GM18502 (cell line): Measurements from ENCODE around the gene CADM2.
A peak's percentile ranks its signal among the peaks of the same experiment; 100 is the strongest.
"Not testable (repeated sequence)": the region's sequence is repeated elsewhere in the genome, so short reads cannot be mapped to it uniquely, and the experiment has no call there.

ENCODE experiments used
- ATAC-seq: cut with Tn5 transposase; IDR thresholded peaks from one replicate; pipeline ENCODE4 v1.9.1; 2021; ENCODE audit warnings: mild to moderate bottlenecking; ENCODE audit not compliant: unreplicated experiment, poor library complexity

CADM2 gene

DNA sequence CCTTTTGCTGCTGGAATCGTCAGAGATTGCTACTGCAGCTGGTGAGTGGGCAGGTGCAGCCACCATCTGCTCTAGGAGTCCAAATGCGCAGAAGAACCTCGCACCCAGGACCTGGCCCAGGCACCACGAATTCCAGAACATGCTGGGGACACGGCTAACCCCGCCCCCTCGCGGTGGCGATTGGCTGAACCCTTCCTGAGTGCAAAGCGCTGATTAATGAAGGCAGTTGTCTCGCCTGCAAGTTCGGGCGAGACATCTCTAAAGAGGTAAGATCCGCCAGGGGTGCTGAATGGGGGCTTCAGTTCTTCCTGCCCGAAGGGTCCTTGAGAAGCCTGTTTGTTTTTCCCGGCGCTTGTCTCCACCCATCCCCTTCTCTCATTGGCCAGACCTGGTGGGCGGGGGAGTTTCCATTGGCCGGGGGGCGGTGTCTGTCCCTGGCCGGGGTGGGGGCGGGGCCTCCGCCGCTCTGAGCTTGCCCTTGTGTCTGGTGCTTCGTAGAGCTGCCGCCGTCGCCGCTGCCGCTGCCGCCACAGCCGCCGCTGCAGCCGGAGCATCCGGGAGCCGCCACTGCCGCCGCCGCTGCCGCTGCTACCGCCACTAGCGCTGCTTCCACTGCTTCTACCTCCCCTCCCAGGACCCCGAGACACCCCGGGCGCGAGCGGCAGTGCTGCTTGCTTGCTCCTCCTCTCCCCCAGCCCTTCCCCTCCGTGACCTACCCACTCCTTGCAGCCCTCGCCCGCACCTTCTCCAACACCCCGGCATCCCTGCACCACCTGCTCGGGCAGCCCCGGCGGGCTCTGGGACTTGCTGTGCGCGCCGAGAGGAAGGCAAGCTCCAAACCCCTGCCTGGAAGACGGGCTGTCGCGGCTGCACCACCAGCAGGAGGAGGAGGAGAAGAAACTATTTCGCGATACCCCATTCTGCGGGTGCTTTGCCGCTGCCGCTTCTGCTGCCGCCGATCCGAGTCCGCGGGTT is at the start of gene CADM2:
Gene CADM2, plus strand, starts transcription at position 495 of the 975 bp plus-strand sequence.
- ATAC-seq, result peak; percentile 98

- ATAC-seq, result not testable (repeated sequence)
Measured at GRCh38 chr3:84918592-84918991, 40.2 kb upstream of the CADM2 start.

DNA sequence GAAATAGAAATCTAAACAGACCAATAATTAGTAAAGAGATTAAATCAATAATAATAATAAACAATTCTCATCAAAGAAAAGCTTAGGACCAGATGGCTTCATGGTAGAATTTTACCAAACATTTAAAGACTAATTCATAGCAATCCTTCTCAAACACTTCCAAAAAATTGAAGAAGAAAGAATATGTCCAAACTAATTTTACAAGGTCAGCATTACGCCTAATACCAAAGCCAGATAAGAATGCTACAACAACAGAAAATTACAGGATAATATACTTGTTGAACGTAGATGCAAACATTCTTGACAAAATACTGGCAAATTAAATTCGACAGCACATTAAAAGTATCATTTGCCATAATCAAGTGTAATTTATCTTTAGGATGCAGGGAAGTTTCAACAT is 36.1 kb upstream of the CADM2 start:
- no peak for ATAC-seq

DNA sequence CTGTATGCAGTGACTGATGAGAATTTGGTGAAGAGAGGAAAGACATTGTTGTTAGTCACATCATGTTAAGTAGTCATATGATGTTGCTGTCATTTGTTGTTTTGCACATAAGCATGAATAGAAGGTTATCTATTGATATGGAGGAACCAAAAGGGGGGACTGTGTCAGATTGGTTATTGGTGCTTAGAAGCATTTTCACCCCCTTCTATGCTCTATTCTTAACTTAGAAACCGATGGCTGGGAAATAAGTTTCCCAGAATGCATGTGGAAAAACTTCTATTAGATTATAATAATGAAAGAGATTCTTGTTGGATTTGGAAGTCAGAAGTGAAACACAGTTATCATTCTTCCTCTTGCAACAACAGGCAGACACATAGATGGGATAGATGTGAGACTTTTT is 33.2 kb upstream of the CADM2 start:
- no peak for ATAC-seq

DNA sequence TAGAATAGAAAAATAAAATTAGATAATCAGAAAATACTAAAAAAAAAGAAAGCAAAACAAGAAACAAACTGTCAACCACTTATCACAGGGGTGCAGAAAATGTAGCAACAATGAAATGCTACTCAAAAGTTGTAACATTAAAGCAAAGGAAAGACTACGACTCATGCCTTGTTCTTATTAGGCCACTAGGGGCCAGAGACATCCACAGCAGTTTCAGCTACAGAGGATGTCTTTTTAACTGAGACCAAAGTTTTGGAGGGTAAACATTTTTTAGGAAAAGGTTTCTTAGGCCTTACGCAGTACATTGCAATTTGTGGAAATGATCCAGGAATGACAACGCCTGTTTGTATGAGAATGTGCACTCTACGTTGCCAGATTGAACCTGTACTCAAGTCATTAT is 15.4 kb upstream of the CADM2 start:
- no peak for ATAC-seq

DNA sequence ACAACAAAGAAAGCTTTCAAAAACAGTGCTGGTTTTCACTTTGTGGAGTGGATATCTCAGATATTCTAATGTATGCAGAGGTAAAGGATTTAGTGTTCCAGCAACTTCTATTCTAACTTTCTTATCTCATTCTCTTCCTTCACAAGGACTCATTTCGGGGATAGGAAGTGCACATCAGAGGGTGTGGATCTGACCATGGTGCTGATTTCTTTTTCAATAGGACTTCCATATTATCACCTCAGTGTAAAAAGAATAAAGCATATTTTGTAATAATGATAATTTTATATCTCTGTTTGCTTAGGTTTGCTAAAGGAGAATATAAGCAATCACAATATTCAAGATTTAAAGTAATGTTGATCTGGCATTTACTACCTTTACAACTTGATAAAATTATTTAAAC is 12.5 kb upstream of the CADM2 start:
- ATAC-seq, result no peak

GRCh38 chr3:84959470-84960271 is 882 bp downstream of the CADM2 start:
- no peak for ATAC-seq

DNA sequence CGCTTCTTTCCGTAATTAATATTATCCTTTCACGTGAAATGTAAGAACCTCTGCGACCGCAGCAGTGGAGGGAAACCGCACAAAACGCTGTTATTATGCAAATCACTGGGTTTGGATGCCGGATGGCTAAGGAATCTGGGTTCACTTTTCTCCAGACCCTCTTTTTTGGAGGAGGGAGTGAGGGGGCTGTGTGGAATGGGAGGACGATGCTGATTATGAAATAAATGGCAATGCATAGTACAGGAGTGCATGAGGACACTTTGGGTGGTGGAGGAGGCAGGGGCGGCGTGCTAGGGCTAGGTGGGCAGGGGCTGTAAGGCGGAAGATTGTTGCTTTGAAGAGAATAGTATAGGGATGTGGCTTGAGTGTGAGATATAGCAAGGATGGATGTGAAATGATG is 1.8 kb downstream of the CADM2 start:
- ATAC-seq, result no peak

DNA sequence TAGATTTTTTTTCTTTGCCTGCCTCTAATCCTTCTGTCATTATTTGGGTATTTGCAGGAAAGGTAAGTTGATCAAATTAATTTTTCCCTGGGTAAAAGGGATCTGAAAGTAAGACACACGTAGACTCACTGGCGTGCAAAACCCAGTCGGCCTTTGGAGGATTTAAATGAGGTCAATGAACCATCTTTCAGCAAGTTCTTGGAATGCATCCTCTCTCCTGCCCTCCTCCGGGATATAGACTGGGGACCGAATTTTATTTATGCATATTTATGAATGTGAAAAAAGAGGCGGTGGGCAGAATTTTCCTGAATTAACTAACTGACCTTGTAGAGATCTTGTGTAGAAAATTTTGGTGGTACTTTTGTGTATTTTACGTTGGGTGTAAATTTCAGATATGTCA is 2.2 kb downstream of the CADM2 start:
- ATAC-seq, result no peak

- ATAC-seq, result no peak
Measured at GRCh38 chr3:84961521-84962255, 2.9 kb downstream of the CADM2 start.

GRCh38 chr3:84962415-84962814 is 3.6 kb downstream of the CADM2 start:
- no peak for ATAC-seq

DNA sequence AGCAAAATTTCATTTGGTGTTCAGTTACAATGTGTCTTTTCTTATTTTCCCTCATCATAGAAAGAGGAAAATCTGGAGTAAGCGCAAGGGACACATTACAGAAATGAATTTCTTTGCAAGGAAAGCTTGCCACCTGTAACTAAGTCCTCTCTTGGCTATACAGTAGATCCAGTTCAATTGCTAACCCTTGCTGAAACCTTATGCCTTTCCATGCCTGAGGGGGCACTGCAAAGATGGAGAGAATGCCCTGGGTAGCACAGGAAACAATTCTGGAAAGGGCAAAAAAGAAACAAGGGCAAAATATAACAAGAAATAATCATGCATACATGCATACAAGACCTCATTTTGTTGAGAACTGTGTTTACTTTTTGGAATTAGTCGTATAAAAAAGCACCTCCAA is 4.3 kb downstream of the CADM2 start:
- no peak for ATAC-seq

DNA sequence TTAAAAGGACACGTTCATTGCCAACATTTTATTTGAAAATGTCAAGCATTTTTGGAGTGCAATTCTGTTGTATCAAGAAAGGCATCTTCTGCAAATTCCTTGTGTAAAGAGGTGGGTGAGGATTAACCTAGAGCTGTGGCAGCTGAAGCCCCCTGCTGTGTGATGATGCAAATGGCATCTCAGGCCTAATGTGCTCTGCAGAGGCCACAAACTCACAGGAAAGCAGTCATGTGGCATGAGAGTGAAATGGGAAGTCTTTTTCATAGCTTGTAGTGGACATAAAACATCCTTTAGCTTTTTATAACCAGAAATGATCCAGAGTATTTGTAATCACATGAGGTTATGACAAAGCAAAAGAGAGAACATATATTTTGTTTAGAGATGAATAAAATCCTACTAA is 6.4 kb downstream of the CADM2 start:
- no peak for ATAC-seq

- ATAC-seq, result no peak
Measured at GRCh38 chr3:84967767-84968581, 9.2 kb downstream of the CADM2 start.

DNA sequence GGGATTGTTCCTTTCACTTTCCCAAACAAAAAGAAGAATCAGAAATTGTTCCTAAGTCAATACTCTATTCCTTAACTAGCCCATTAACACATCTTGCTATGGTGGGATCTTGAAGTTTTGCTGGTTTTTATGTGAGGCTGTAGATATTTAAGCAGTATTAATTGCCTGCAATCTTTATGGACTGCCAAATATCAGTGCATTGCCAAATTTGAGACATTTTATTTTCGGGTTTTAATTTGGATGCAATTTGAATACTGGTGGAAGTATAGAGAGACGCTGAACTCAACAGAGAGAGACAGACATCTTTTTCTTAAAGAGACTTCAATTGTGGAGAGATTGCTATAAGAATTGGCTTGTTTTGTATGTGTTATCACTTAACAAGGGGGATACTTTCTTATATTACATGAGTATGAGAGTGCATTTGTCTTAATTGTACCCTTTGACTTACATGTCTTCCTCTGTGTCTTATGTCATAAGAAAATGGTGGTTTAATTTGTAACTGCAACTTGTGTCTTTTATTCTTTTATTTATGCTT is 10.0 kb downstream of the CADM2 start:
- ATAC-seq, result no peak

DNA sequence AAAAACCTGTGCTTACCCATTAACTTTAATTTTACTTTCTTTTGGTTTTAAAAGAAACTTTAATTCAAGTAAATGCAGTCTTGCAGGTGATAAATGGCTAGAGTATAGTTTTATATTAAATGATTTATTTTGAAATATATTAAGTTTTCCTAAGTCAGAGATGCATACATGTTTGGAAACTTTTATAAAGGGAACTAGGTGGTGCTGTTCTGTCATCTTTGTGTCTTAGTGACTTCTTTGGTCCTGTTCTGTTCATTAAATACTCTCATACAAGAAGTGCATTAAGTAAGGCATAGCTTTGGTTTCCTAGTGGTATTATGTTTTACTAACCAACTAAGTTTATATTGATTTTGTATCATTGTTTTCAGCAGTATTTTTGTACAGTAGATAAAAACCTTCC is 15.6 kb downstream of the CADM2 start:
- ATAC-seq, result no peak

GRCh38 chr3:84977021-84977420 is 18.2 kb downstream of the CADM2 start:
- no peak for ATAC-seq

DNA sequence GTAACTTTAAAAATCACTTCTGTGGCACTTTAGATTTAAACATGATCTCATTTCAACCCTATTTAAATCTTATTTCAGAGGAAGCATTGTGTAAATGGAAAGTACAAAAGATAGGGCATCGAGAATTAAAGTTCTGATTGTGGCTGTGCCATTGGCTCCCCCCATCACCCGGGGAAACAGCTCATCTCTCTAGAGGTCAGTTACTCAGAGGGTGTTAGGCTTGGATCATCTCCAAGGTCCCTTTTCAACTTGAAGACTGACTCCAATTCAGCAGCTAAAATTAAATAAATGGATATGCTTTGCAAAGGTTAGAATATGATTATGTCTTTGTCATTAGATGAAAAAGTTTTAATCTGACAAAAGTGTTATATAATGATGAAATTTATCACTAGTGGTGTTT is 20.1 kb downstream of the CADM2 start:
- no peak for ATAC-seq

DNA sequence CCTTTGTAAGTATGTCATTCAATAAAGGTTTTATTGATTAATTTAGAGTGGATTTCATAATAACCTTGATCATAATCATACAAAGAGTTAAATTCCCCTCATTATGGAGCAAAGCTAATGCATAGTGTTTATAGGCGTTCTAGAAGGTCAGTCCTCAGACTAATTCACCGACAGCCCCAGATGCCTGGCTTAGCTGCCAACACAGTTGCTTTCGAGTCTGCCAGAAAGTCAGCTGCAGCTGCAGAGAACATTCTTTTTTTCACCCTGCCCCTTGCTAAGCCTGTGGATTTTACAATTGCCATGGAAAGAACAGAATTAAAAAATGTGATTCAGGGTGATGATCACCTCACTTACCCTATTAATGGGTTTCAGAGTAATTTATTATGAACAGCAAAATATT is 21.2 kb downstream of the CADM2 start:
- no peak for ATAC-seq

DNA sequence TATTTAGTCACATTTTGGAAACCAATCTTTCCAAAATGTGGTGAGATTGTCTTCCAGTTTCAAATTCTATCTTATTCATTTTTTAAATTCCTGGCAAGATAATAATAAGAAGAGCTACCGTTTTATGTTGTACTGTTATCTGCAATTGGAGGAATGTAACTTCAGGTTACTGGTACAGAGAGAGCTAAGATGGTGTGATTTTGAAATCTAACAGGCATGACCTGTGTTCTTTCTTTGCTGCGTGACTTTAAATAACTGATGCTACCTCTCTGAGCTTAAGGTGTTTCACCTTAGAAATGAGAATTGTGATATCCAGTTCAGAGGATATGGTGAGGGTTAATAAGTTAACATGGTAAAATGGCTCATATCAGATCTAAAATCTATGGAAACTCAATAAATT is 21.7 kb downstream of the CADM2 start:
- no peak for ATAC-seq
